ENCODE measurements around the gene SLC12A4. TPM values are rescaled to one million over a fixed set of nuclear protein-coding genes. Genes with fewer than 3 reads are reported as not detected.

The SLC12A4 gene
- total and polyA plus RNA-seq, 2 of the 13 experiments (the other 11 are each of a cell fraction or from before 2014, with no cell fraction given) = 65.1 to 84.3 TPM

GRCh38 chr16:67893743-67894399, 74.6 kb downstream of the SLC12A4 start (continued):
- TF ChIP-seq, protein P1, sequence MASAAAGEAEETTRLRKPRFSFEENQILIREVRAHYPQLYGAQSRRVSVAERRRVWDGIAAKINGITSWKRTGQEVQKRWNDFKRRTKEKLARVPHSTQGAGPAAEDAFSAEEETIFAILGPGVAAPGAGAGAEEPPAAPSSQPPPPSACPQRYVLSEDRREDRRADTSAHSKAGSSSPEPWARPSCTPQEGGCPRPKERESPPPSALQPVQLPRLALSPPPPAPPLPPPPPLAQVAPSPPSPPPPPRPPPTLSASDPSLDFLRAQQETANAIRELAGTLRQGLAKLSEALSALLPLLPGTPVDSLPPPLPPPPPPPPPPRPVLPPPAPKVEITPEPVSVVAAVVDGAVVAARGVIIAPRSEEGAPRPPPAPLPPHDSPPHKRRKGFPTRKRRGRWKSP (CRISPR knock-in tag; IDR thresholded peaks at IDR 0.05) = peak; percentile 52; the same call in 1 of the 2 replicates
- TF ChIP-seq ATM (IDR thresholded peaks at IDR 0.05; ENCODE audit: borderline replicate concordance) = no peak
- TF ChIP-seq SOX13 (IDR thresholded peaks at IDR 0.05) = no peak
- TF ChIP-seq SOX13 (CRISPR knock-in tag; conservative IDR thresholded peaks at IDR 0.05 in 1 of 2, IDR thresholded peaks at IDR 0.05 in 1 of 2) = no peak
- TF ChIP-seq, protein P2, sequence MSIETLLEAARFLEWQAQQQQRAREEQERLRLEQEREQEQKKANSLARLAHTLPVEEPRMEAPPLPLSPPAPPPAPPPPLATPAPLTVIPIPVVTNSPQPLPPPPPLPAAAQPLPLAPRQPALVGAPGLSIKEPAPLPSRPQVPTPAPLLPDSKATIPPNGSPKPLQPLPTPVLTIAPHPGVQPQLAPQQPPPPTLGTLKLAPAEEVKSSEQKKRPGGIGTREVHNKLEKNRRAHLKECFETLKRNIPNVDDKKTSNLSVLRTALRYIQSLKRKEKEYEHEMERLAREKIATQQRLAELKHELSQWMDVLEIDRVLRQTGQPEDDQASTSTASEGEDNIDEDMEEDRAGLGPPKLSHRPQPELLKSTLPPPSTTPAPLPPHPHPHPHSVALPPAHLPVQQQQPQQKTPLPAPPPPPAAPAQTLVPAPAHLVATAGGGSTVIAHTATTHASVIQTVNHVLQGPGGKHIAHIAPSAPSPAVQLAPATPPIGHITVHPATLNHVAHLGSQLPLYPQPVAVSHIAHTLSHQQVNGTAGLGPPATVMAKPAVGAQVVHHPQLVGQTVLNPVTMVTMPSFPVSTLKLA (IDR thresholded peaks at IDR 0.05) = no peak
- TF ChIP-seq ZNF547 (CRISPR knock-in tag; IDR thresholded peaks at IDR 0.05) = peak; percentile 14; the same call in 1 of the 2 replicates
- TF ChIP-seq ZNF670 (CRISPR knock-in tag; IDR thresholded peaks at IDR 0.05; ENCODE audit: borderline replicate concordance) = 0 out of 2 replicates have a peak, but pooled peaks have one; percentile 0
- no peak for TF ChIP-seq PAWR (CRISPR knock-in tag; IDR thresholded peaks at IDR 0.05; ENCODE audit: borderline replicate concordance)
- no peak for TF ChIP-seq TAF1 (CRISPR knock-in tag; IDR thresholded peaks at IDR 0.05)
- no peak for TF ChIP-seq ISX (CRISPR knock-in tag; conservative IDR thresholded peaks at IDR 0.05)
- TF ChIP-seq ZFYVE20 (CRISPR knock-in tag; IDR thresholded peaks at IDR 0.05; ENCODE audit: borderline replicate concordance, low read depth) = no peak
- no peak for TF ChIP-seq IRF1 (CRISPR knock-in tag; IDR thresholded peaks at IDR 0.05; ENCODE audit: low read depth)
- TF ChIP-seq ZBTB10 (CRISPR knock-in tag; IDR thresholded peaks at IDR 0.05; ENCODE audit: borderline replicate concordance) = no peak; the same call in 1 of the 2 replicates
- no peak for TF ChIP-seq ZBTB20 (CRISPR knock-in tag; IDR thresholded peaks at IDR 0.05; ENCODE audit: borderline replicate concordance, low read depth)
- no peak for TF ChIP-seq RAD21 (CRISPR knock-in tag; IDR thresholded peaks at IDR 0.05)
- TF ChIP-seq ARNT (IDR thresholded peaks at IDR 0.05) = no peak
- no peak for TF ChIP-seq ZNF549 (CRISPR knock-in tag; IDR thresholded peaks at IDR 0.05)
- TF ChIP-seq ZSCAN20 (CRISPR knock-in tag; IDR thresholded peaks at IDR 0.05; ENCODE audit: borderline replicate concordance) = no peak
- TF ChIP-seq HNF1B (CRISPR knock-in tag; IDR thresholded peaks at IDR 0.05) = no peak
- TF ChIP-seq IKZF1 (IDR thresholded peaks at IDR 0.05) = no peak
- no peak; the same call in 1 of the 2 replicates for TF ChIP-seq ZNF546 (CRISPR knock-in tag; conservative IDR thresholded peaks at IDR 0.05)
- no peak for TF ChIP-seq ZNF432 (CRISPR knock-in tag; IDR thresholded peaks at IDR 0.05; ENCODE audit: borderline replicate concordance)
